GM12878 (cell line): Measurements from ENCODE around the gene NUTM1. TPM values are rescaled to one million over a fixed set of nuclear protein-coding genes. Genes with fewer than 3 reads are reported as not detected.
A peak's percentile ranks its signal among the peaks of the same experiment; 100 is the strongest.

Experiments
- ATF2 ChIP-seq: IDR thresholded peaks from 2 replicates; pipeline ENCODE4 v1.6.1; 2012; ENCODE audit warnings: low read length, inconsistent platforms
- BRCA1 ChIP-seq: IDR thresholded peaks from 2 replicates; pipeline ENCODE4 v1.6.1; 2011; ENCODE audit warnings: low read depth, low read length, improper control_type of control experiment
- CHD2 ChIP-seq: IDR thresholded peaks from 2 replicates; pipeline ENCODE4 v1.6.1; 2011; ENCODE audit warnings: low read depth, low read length, improper control_type of control experiment, borderline replicate concordance
- DPF2 ChIP-seq: fragments of 450-650 bp; IDR thresholded peaks from 2 replicates; pipeline ENCODE4 v1.6.1; 2017; ENCODE audit warnings: mild to moderate bottlenecking
- FOXM1 ChIP-seq: IDR thresholded peaks from 2 replicates; pipeline ENCODE4 v1.6.1; 2012; ENCODE audit warnings: low read depth, mild to moderate bottlenecking, inconsistent platforms, low read length, moderate library complexity
- GATAD2B ChIP-seq: fragments of 450-650 bp; conservative IDR thresholded peaks from 2 replicates; pipeline ENCODE4 v1.6.1; 2017; ENCODE audit warnings: low read depth, mild to moderate bottlenecking, moderate library complexity
- JUNB ChIP-seq: IDR thresholded peaks from 2 replicates; pipeline ENCODE4 v1.6.1; 2016; ENCODE audit warnings: antibody characterized with exemption, mild to moderate bottlenecking
- KDM1A ChIP-seq: fragments of 200-600 bp; sonication (generic); IDR thresholded peaks from 2 replicates; pipeline ENCODE4 v1.6.1; 2016; ENCODE audit warnings: borderline replicate concordance
- MLLT1 ChIP-seq: fragments of 450-650 bp; IDR thresholded peaks from 2 replicates; pipeline ENCODE4 v1.6.1; 2016; ENCODE audit warnings: mild to moderate bottlenecking
- NFXL1 ChIP-seq: fragments of 450-650 bp; IDR thresholded peaks from 2 replicates; pipeline ENCODE4 v1.6.1; 2017; ENCODE audit warnings: antibody characterized with exemption, mild to moderate bottlenecking, borderline replicate concordance
- NFYA ChIP-seq: IDR thresholded peaks from 2 replicates; pipeline ENCODE4 v1.6.1; 2011; ENCODE audit warnings: low read depth, mild to moderate bottlenecking, low read length, improper control_type of control experiment, borderline replicate concordance
- PAX8 ChIP-seq: fragments of 450-650 bp; IDR thresholded peaks from 2 replicates; pipeline ENCODE4 v1.6.1; 2017; ENCODE audit warnings: mild to moderate bottlenecking, moderate library complexity
- POLR2AphosphoS2 ChIP-seq: IDR thresholded peaks from 2 replicates; pipeline ENCODE4 v1.6.1; 2011; ENCODE audit warnings: low read depth, mild to moderate bottlenecking, low read length, improper control_type of control experiment, moderate library complexity
- POU2F2 ChIP-seq: IDR thresholded peaks from 3 replicates; pipeline ENCODE4 v1.6.1; 2011; ENCODE audit warnings: low read depth, mild to moderate bottlenecking, low read length, borderline replicate concordance
- RAD51 ChIP-seq: fragments of 450-650 bp; IDR thresholded peaks from 2 replicates; pipeline ENCODE4 v1.6.1; 2016; ENCODE audit warnings: moderate library complexity, mild to moderate bottlenecking, inconsistent platforms
- RELB ChIP-seq: fragments of 450-650 bp; IDR thresholded peaks from 2 replicates; pipeline ENCODE4 v1.6.1; 2017; ENCODE audit warnings: low read depth, mild to moderate bottlenecking, moderate library complexity
- SREBF1 ChIP-seq: IDR thresholded peaks from 2 replicates; pipeline ENCODE4 v1.6.1; 2012; ENCODE audit warnings: mild to moderate bottlenecking, low read length
- STAT1 ChIP-seq: fragments of 450-650 bp; conservative IDR thresholded peaks from 2 replicates; pipeline ENCODE4 v1.6.1; 2014; ENCODE audit warnings: antibody characterized with exemption, mild to moderate bottlenecking
- SUPT20H ChIP-seq: IDR thresholded peaks from 2 replicates; pipeline ENCODE4 v1.6.1; 2011; ENCODE audit warnings: low read depth, mild to moderate bottlenecking, low read length, moderate library complexity, borderline replicate concordance; ENCODE audit not compliant: control insufficient read depth
- TAF1 ChIP-seq: IDR thresholded peaks from 2 replicates; pipeline ENCODE4 v1.6.1; 2011; ENCODE audit warnings: mild to moderate bottlenecking, low read depth, low read length, borderline replicate concordance
- TCF7 ChIP-seq: IDR thresholded peaks from 2 replicates; pipeline ENCODE4 v1.6.1; 2014; ENCODE audit warnings: antibody characterized with exemption, borderline replicate concordance
- USF2 ChIP-seq: IDR thresholded peaks from 2 replicates; pipeline ENCODE4 v1.6.1; 2011; ENCODE audit warnings: low read depth, low read length, improper control_type of control experiment, borderline replicate concordance
- polyA plus RNA-seq, 11 experiments: library from polyadenylated mRNA; depleted of rRNA in 4 of 11; unstranded in 6 of 11; stranded (reverse) in 5 of 11; fragments of >200 nt; fragmentation: Nextera tagmentation in 4 of 11; fragmentation: Illumina TruSeq in 1 of 11; extraction: Ambion mirVana in 4 of 11; extraction: Trizol in 1 of 11; gene quantifications; 1 replicate in 1 of 11; 2 replicates in 10 of 11; pipeline versions ENCODE4 v1.2.1 to v1.2.3, GENCODE V29; 2011 to 2016; ENCODE audit warnings: inconsistent platforms in 2 of 11, missing spikeins in 2 of 11, low read depth in 1 of 11
- total RNA-seq, 4 experiments: library from RNA; depleted of rRNA in 3 of 4; stranded (reverse); fragments of >200 nt in 3 of 4; fragmentation: Illumina TruSeq in 1 of 4; extraction: Trizol in 1 of 4; gene quantifications; 2 replicates each; pipeline versions ENCODE4 v1.2.1 to v1.2.3, GENCODE V29; 2013 to 2021

Gene NUTM1
- total and polyA plus RNA-seq, 10 of the 15 experiments (the other 5 are each of a cell fraction or from before 2014, with no cell fraction given), result under 0.01 to 0.05 TPM; not detected in 8

GRCh38 chr15:34342737-34343575 is at the start of gene NUTM1, which contains the start of gene NOP10 (continued):
- TF ChIP-seq POU2F2 (peak; percentile 86; the same call in 2 of the 3 replicates), STAT1 (peak; percentile 62; the same call in 1 of the 2 replicates), JUNB (0 out of 2 replicates have a peak, but pooled peaks have one; percentile 6), NFYA (no peak), RAD51 (peak; percentile 98), TAF1 (peak; percentile 73), ATF2 (peak; percentile 68), BRCA1 (no peak), TCF7 (no peak; the same call in 1 of the 2 replicates), PAX8 (no peak), KDM1A (no peak), RELB (peak; percentile 71), POLR2AphosphoS2 (peak; percentile 82), USF2 (peak; percentile 91), NFXL1 (no peak), SUPT20H (no peak), GATAD2B (peak; percentile 78; the same call in 1 of the 2 replicates), MLLT1 (peak; percentile 17; the same call in 1 of the 2 replicates), DPF2 (peak; percentile 100), FOXM1 (peak; percentile 72; the same call in 1 of the 2 replicates), CHD2 (no peak), SREBF1 (no peak)
